CD14-positive monocyte (primary cell): Measurements from ENCODE around the gene PCSK1N. TPM values are rescaled to one million over a fixed set of nuclear protein-coding genes. Genes with fewer than 3 reads are reported as not detected.

Experiments
- DNase-seq, 3 donors: peaks; one replicate each; pipeline ENCODE4 v3.0.0-alpha.2; 2011 to 2022
- H2AFZ ChIP-seq: 2 replicates; pipeline ENCODE4 v1.6.0; 2012; ENCODE audit warnings: mild to moderate bottlenecking, low read depth, low read length, inconsistent platforms; ENCODE audit not compliant: insufficient read depth, poor library complexity, severe bottlenecking
- H3K27ac ChIP-seq, 2 donors: 1 replicate in 1 of 2; 2 replicates in 1 of 2; pipeline ENCODE4 v1.5.1; 2012 to 2013; ENCODE audit warnings: low read length in 2 of 2, control low read depth in 1 of 2, inconsistent platforms in 1 of 2, low read depth in 1 of 2, mild to moderate bottlenecking in 1 of 2
- H3K27me3 ChIP-seq, 2 donors: one replicate each; pipeline versions ENCODE4 v1.6.0 to v1.6.1; 2011 to 2013; ENCODE audit warnings: low read length in 2 of 2; ENCODE audit not compliant: control insufficient read depth in 2 of 2, insufficient read depth in 2 of 2
- H3K36me3 ChIP-seq, 2 donors: replicated peaks in 1 of 2; 1 replicate in 1 of 2; 2 replicates in 1 of 2; pipeline versions ENCODE4 v1.5.1 to v1.6.1; 2012 to 2013; ENCODE audit warnings: low read length in 2 of 2, control low read depth in 1 of 2, inconsistent platforms in 1 of 2, mild to moderate bottlenecking in 1 of 2; ENCODE audit not compliant: insufficient read depth in 2 of 2, control insufficient read depth in 1 of 2
- H3K4me1 ChIP-seq, 2 donors: 1 replicate in 1 of 2; 2 replicates in 1 of 2; pipeline versions ENCODE4 v1.5.1 to v1.6.1; 2012 to 2013; ENCODE audit warnings: low read length in 2 of 2, control low read depth in 1 of 2, inconsistent platforms in 1 of 2, mild to moderate bottlenecking in 1 of 2, moderate library complexity in 1 of 2; ENCODE audit not compliant: insufficient read depth in 2 of 2, control insufficient read depth in 1 of 2
- H3K4me2 ChIP-seq: replicated peaks from 2 replicates; pipeline ENCODE3; 2012; ENCODE audit warnings: low read length, moderate library complexity, mild to moderate bottlenecking; ENCODE audit not compliant: poor library complexity, severe bottlenecking; ENCODE audit errors: extremely low read depth
- H3K4me3 ChIP-seq, 3 experiments: fragments of 200-600 bp in 1 of 3; sonication (generic) in 1 of 3; replicated peaks in 1 of 3; 1 replicate in 2 of 3; 2 replicates in 1 of 3; pipeline ENCODE4 v1.5.1; 2011 to 2013; ENCODE audit warnings: low read length in 3 of 3, mild to moderate bottlenecking in 3 of 3, control low read depth in 2 of 3, low read depth in 2 of 3, inconsistent platforms in 1 of 3, moderate library complexity in 1 of 3
- H3K79me2 ChIP-seq: 2 replicates; pipeline ENCODE4 v1.6.0; 2012; ENCODE audit warnings: mild to moderate bottlenecking, control low read depth, inconsistent platforms, low read length, moderate library complexity; ENCODE audit not compliant: insufficient read depth
- H3K9ac ChIP-seq: 2 replicates; pipeline ENCODE4 v1.6.0; 2017; ENCODE audit warnings: low read length, mild to moderate bottlenecking; ENCODE audit not compliant: insufficient read depth, poor library complexity, severe bottlenecking
- H3K9me3 ChIP-seq, 2 donors: replicated peaks in 1 of 2; 1 replicate in 1 of 2; 2 replicates in 1 of 2; pipeline versions ENCODE4 v1.5.1 to v1.6.1; 2012 to 2013; ENCODE audit warnings: low read length in 2 of 2, control low read depth in 1 of 2; ENCODE audit not compliant: control insufficient read depth in 1 of 2, insufficient read depth in 1 of 2
- H4K20me1 ChIP-seq: 2 replicates; pipeline ENCODE4 v1.6.0; 2012; ENCODE audit warnings: mild to moderate bottlenecking, low read length, control low read depth, moderate library complexity; ENCODE audit not compliant: insufficient read depth
- H3K27ac Mint-ChIP-seq, 7 donors: one replicate each; pipeline ENCODE4 v1.8.0; 2020; ENCODE audit warnings: mild to moderate bottlenecking in 7 of 7, mixed read lengths in 7 of 7, moderate library complexity in 6 of 7, inconsistent platforms in 2 of 7
- H3K27me3 Mint-ChIP-seq, 3 donors: one replicate each; pipeline ENCODE4 v1.8.0; 2021 to 2022; ENCODE audit warnings: low read depth in 3 of 3, mild to moderate bottlenecking in 3 of 3, mixed read lengths in 3 of 3, moderate library complexity in 3 of 3, inconsistent platforms in 1 of 3
- H3K36me3 Mint-ChIP-seq, 2 donors: one replicate each; pipeline ENCODE4 v1.8.0; 2020; ENCODE audit warnings: mixed read lengths in 2 of 2, inconsistent platforms in 1 of 2, mild to moderate bottlenecking in 1 of 2
- H3K4me1 Mint-ChIP-seq: one replicate; pipeline ENCODE4 v1.8.0; 2020; ENCODE audit warnings: mild to moderate bottlenecking, mixed read lengths
- H3K4me3 Mint-ChIP-seq, 2 donors: one replicate each; pipeline ENCODE4 v1.8.0; 2020; ENCODE audit warnings: mild to moderate bottlenecking in 2 of 2, mixed read lengths in 2 of 2, moderate library complexity in 1 of 2
- H3K9me3 Mint-ChIP-seq, 7 donors: one replicate each; pipeline ENCODE4 v1.8.0; 2020 to 2022; ENCODE audit warnings: mixed read lengths in 7 of 7, mild to moderate bottlenecking in 6 of 7, moderate library complexity in 6 of 7, inconsistent platforms in 2 of 7
- WGBS: methylation state at CpG from one replicate; pipeline ENCODE4 v1.1.5; 2013; ENCODE audit warnings: missing lambda C conversion rate; ENCODE audit not compliant: insufficient coverage; 5-methylcytosine and 5-hydroxymethylcytosine counted together
- intact Hi-C, 2 donors: fragments of 100-400 bp; cut with micrococcal nuclease; formaldehyde crosslinking; loops; one replicate each; pipeline versions ENCODE4 v1.15.0 to v1.15.1; 2023
- polyA plus RNA-seq, 3 donors: library from polyadenylated mRNA; depleted of rRNA in 1 of 3; unstranded in 2 of 3; stranded (reverse) in 1 of 3; fragments of 300-500 nt in 2 of 3; fragments of >200 nt in 1 of 3; fragmentation: Illumina TruSeq in 2 of 3; gene quantifications; 1 replicate in 2 of 3; 2 replicates in 1 of 3; pipeline ENCODE4 v1.2.3, GENCODE V29; 2012 to 2021
- TF ChIP-seq, protein P1 (sequence below): fragments of 200-600 bp; IDR thresholded peaks from one replicate; pipeline ENCODE4 v1.8.0; 2022; ENCODE audit warnings: antibody characterized with exemption, mild to moderate bottlenecking

Gene PCSK1N
- polyA plus RNA-seq, 3 donors = not detected

DNA sequence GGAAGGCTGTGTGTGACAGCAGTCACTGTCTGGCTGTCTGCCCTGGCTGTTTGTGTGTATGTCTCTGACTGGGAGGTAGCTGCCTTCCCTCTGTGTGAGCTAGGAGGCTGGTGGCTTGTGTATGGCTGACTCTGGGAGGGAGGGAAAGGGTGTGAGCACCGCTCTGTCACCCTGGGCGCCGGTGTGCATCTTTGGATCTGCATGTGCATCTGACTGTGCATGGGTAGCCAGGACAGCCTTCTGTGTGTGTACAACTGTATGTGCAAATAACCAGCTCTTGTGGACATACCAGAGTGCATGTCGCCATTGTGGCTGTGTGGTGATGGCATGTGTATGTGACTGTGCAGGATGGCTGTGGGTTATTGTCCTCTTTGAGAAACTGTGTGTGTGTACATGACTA, 16.5 kb downstream of the PCSK1N start:
- H3K36me3 ChIP-seq = peaks cover 36 to 71% of the 10 kb centered on the region in 2 donors
- intact Hi-C loops = no loop called here
- H3K9me3 Mint-ChIP-seq = peaks cover 0 to 2% (median 0%) of the 10 kb centered on the region in 7 donors

GRCh38 chrX:48818098-48818497, 17.3 kb downstream of the PCSK1N start:
- TF ChIP-seq, protein P1, sequence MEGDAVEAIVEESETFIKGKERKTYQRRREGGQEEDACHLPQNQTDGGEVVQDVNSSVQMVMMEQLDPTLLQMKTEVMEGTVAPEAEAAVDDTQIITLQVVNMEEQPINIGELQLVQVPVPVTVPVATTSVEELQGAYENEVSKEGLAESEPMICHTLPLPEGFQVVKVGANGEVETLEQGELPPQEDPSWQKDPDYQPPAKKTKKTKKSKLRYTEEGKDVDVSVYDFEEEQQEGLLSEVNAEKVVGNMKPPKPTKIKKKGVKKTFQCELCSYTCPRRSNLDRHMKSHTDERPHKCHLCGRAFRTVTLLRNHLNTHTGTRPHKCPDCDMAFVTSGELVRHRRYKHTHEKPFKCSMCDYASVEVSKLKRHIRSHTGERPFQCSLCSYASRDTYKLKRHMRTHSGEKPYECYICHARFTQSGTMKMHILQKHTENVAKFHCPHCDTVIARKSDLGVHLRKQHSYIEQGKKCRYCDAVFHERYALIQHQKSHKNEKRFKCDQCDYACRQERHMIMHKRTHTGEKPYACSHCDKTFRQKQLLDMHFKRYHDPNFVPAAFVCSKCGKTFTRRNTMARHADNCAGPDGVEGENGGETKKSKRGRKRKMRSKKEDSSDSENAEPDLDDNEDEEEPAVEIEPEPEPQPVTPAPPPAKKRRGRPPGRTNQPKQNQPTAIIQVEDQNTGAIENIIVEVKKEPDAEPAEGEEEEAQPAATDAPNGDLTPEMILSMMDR = no peak
- WGBS = 94% methylated on average over 6 of the region's 16 CpGs
- peaks cover 48 to 63% of the 10 kb centered on the region in 2 donors for H3K36me3 Mint-ChIP-seq
- H3K27ac ChIP-seq = no peak overlapping the region
- H3K27me3 ChIP-seq = no peaks in the 10 kb centered on the region
- H3K4me3 ChIP-seq = no peak overlapping the region
- no peak overlapping the region for H2AFZ ChIP-seq
- no peaks in the 10 kb centered on the region for H4K20me1 ChIP-seq
- H3K9me3 ChIP-seq = no peaks in the 10 kb centered on the region
- no peak for DNase-seq
- H3K9me3 Mint-ChIP-seq = peaks cover 0 to 3% (median 0%) of the 10 kb centered on the region in 7 donors
- H3K4me2 ChIP-seq = no peak overlapping the region
- peaks cover 28 to 64% of the 10 kb centered on the region in 2 donors for H3K36me3 ChIP-seq
- H3K9ac ChIP-seq = no peak overlapping the region
- H3K27ac Mint-ChIP-seq = no peak overlapping the region
- H3K4me1 Mint-ChIP-seq = peaks cover 2% of the 10 kb centered on the region
- no peaks in the 10 kb centered on the region for H3K4me1 ChIP-seq
- H3K27me3 Mint-ChIP-seq = no peaks in the 10 kb centered on the region
- intact Hi-C loops = no loop called here
- no peaks in the 10 kb centered on the region for H3K79me2 ChIP-seq
- no peak overlapping the region for H3K4me3 Mint-ChIP-seq

More for the DNA sequence above, 16.5 kb downstream of the PCSK1N start:
- Histone ChIP-seq H4K20me1 (no peaks in the 10 kb centered on the region), H3K4me1 (no peaks in the 10 kb centered on the region), H3K9ac (no peak overlapping the region), H2AFZ (no peak overlapping the region), H3K27me3 (no peaks in the 10 kb centered on the region), H3K4me3 (no peak overlapping the region), H3K4me2 (no peak overlapping the region), H3K79me2 (no peaks in the 10 kb centered on the region), H3K9me3 (no peaks in the 10 kb centered on the region), H3K27ac (no peak overlapping the region)
- Mint-ChIP-seq H3K36me3 (peaks cover 52 to 69% of the 10 kb centered on the region in 2 donors), H3K27ac (peak overlapping the region in 1 of 7 donors; percentile 26), H3K4me3 (no peak overlapping the region), H3K27me3 (peaks cover 0 to 3% (median 0%) of the 10 kb centered on the region in 3 donors), H3K4me1 (peaks cover under 1% of the 10 kb centered on the region)
- WGBS = 100% methylated on average over 1 of the region's 4 CpGs
- no peak for DNase-seq
- TF ChIP-seq, protein P1 = no peak
